GM06990 (cell line): Measurements from ENCODE around the gene SPEG.

Experiments used
- DNase-seq: peaks from one replicate; pipeline ENCODE4 v3.0.0-alpha.2; 2011; ENCODE audit not compliant: insufficient read length; ENCODE audit errors: extremely low read depth
- H3K27me3 ChIP-seq: replicated peaks from 2 replicates; pipeline ENCODE4 v1.6.0; 2011; ENCODE audit warnings: low read length; ENCODE audit not compliant: control insufficient read depth, insufficient read depth
- H3K36me3 ChIP-seq: 2 replicates; pipeline ENCODE4 v1.5.1; 2011; ENCODE audit warnings: low read length; ENCODE audit not compliant: control insufficient read depth, insufficient read depth
- H3K4me3 ChIP-seq: replicated peaks from 2 replicates; pipeline ENCODE4 v1.5.1; 2011; ENCODE audit warnings: low read depth, mild to moderate bottlenecking, control low read depth, low read length
- TF ChIP-seq, protein P1 (sequence below): IDR thresholded peaks from 2 replicates; pipeline ENCODE4 v1.5.1; 2011; ENCODE audit warnings: low read length, control low read depth, mild to moderate bottlenecking, inconsistent platforms; ENCODE audit not compliant: insufficient read depth, poor library complexity, severe bottlenecking

Gene SPEG

GRCh38 chr2:219453671-219454590, 19.3 kb downstream of the SPEG start:
- TF ChIP-seq, protein P1, sequence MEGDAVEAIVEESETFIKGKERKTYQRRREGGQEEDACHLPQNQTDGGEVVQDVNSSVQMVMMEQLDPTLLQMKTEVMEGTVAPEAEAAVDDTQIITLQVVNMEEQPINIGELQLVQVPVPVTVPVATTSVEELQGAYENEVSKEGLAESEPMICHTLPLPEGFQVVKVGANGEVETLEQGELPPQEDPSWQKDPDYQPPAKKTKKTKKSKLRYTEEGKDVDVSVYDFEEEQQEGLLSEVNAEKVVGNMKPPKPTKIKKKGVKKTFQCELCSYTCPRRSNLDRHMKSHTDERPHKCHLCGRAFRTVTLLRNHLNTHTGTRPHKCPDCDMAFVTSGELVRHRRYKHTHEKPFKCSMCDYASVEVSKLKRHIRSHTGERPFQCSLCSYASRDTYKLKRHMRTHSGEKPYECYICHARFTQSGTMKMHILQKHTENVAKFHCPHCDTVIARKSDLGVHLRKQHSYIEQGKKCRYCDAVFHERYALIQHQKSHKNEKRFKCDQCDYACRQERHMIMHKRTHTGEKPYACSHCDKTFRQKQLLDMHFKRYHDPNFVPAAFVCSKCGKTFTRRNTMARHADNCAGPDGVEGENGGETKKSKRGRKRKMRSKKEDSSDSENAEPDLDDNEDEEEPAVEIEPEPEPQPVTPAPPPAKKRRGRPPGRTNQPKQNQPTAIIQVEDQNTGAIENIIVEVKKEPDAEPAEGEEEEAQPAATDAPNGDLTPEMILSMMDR = no peak
- Histone ChIP-seq H3K4me3 (no peak overlapping the region), H3K27me3 (peaks cover 5% of the 10 kb centered on the region), H3K36me3 (no peaks in the 10 kb centered on the region)
- no peak for DNase-seq

- TF ChIP-seq, protein P1 = no peak
- Histone ChIP-seq H3K36me3 (no peaks in the 10 kb centered on the region), H3K4me3 (no peak overlapping the region), H3K27me3 (peaks cover 5% of the 10 kb centered on the region)
- DNase-seq = no peak
Observed at GRCh38 chr2:219455581-219455980, 20.9 kb downstream of the SPEG start.

- no peak for DNase-seq
- TF ChIP-seq, protein P1 = peak; percentile 39
- Histone ChIP-seq H3K4me3 (no peak overlapping the region), H3K27me3 (peaks cover 3% of the 10 kb centered on the region), H3K36me3 (no peaks in the 10 kb centered on the region)
Observed at GRCh38 chr2:219457784-219458369, 23.2 kb downstream of the SPEG start.

GRCh38 chr2:219458996-219459395, 24.4 kb downstream of the SPEG start:
- DNase-seq = no peak
- no peaks in the 10 kb centered on the region for H3K36me3 ChIP-seq
- no peak overlapping the region for H3K4me3 ChIP-seq
- no peaks in the 10 kb centered on the region; the same call in 1 of the 2 replicates for H3K27me3 ChIP-seq
- TF ChIP-seq, protein P1 = no peak

DNA sequence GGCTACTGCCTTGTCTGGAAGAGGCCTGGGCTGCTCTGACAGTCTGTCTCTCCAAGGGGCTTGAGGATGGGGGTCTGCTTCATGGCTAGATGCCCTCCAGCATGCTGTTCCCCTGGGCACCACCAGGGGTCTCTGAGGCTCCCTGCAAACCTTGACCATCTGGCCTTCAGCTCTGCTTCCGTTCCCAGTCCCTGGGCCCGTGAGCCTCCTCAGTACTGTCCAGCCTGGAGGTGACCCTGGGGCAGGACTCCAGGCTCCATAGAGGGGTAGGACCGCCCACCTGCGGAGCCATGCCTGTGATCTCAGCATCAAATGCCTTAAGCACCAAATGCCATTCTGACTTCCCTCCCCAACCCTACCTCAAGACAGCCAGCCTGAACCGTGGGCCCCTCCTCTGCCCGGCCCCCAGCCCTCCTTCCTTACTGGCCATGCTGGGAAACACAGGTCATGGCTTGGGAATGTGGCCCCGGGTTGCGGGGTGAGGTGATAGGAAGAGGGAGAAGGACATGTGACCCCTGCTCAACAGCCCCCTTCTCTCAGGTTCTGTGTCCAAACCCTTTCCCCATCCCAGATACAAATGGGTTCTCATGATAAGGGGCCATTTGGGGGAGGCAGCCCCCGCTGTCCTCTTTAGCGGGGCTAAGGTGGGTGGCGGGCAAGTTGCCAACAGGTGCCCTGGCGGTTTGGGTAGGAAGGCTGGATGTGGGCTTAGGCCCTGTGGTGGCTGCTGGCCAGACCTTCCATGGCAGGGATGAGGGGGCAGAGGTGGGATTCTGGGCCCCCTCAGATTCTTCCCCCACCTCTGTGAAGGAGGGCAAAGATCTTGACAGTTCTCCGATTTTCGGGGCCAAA, 25.0 kb downstream of the SPEG start:
- no peaks in the 10 kb centered on the region; the same call in 1 of the 2 replicates for H3K27me3 ChIP-seq
- H3K36me3 ChIP-seq = no peaks in the 10 kb centered on the region
- DNase-seq = peak; percentile 28
- no peak overlapping the region for H3K4me3 ChIP-seq
- TF ChIP-seq, protein P1 = peak; percentile 93
